ENCODE results near the gene FAM81A. TPM values are rescaled to one million over a fixed set of nuclear protein-coding genes. Genes with fewer than 3 reads are reported as not detected.
"Not testable (repeated sequence)": the region's sequence is repeated elsewhere in the genome, so short reads cannot be mapped to it uniquely, and the experiment has no call there.

FAM81A gene
- polyA plus RNA-seq, 1 donor from 2014 or later = 5.0 TPM

GRCh38 chr15:59420986-59421618, 16.9 kb upstream of the FAM81A start:
- Histone ChIP-seq H4K20me1 (ENCODE audit: insufficient read depth) (no peaks in the 10 kb centered on the region), H3K4me2 (ENCODE audit: low read length) (no peak overlapping the region), H3K79me2 (replicated peaks; ENCODE audit: insufficient read depth, low read length) (no peaks in the 10 kb centered on the region), H3K9ac (ENCODE audit: low read length) (no peak overlapping the region), H3K9me2 (ENCODE audit: insufficient read depth, low read length) (no peaks in the 10 kb centered on the region), H3K4me3 (ENCODE audit: low read length) (no peak overlapping the region), H3F3A (ENCODE audit: insufficient read depth, low read length, poor library complexity, severe bottlenecking) (no peaks in the 10 kb centered on the region), H3K36me3 (ENCODE audit: insufficient read depth, low read length) (no peaks in the 10 kb centered on the region), H2AFZ (ENCODE audit: low read depth, low read length) (no peak overlapping the region), H3K9me3 (ENCODE audit: low read length) (no peaks in the 10 kb centered on the region), H3K27ac (ENCODE audit: low read length) (no peak overlapping the region), H3K27me3 (ENCODE audit: insufficient read depth, low read depth, low read length) (no peaks in the 10 kb centered on the region)
- TF ChIP-seq TAF1 (IDR thresholded peaks at IDR 0.05; ENCODE audit: low read depth) (no peak), POLR2AphosphoS5 (IDR thresholded peaks at IDR 0.05) (no peak), EP300 (conservative IDR thresholded peaks at IDR 0.05; ENCODE audit: poor library complexity, severe bottlenecking) (no peak), RAD21 (conservative IDR thresholded peaks at IDR 0.05) (no peak), MXI1 (conservative IDR thresholded peaks at IDR 0.05; ENCODE audit: poor library complexity, severe bottlenecking) (no peak), EZH2 (IDR thresholded peaks at IDR 0.05; ENCODE audit: borderline replicate concordance, insufficient read depth, low read length, poor library complexity, severe bottlenecking) (no peak), REST (IDR thresholded peaks at IDR 0.05; ENCODE audit: borderline replicate concordance) (no peak), SMC3 (conservative IDR thresholded peaks at IDR 0.05; ENCODE audit: poor library complexity) (no peak), CTCF (IDR thresholded peaks at IDR 0.05; ENCODE audit: poor library complexity, severe bottlenecking) (no peak)

- Histone ChIP-seq H3K9me3 (ENCODE audit: low read length) (no peaks in the 10 kb centered on the region), H3K27ac (ENCODE audit: low read length) (no peak overlapping the region), H3K9ac (ENCODE audit: low read length) (no peak overlapping the region), H3K79me2 (replicated peaks; ENCODE audit: insufficient read depth, low read length) (no peaks in the 10 kb centered on the region), H3K9me2 (ENCODE audit: insufficient read depth, low read length) (no peaks in the 10 kb centered on the region), H3K27me3 (ENCODE audit: insufficient read depth, low read depth, low read length) (no peaks in the 10 kb centered on the region), H4K20me1 (ENCODE audit: insufficient read depth) (no peaks in the 10 kb centered on the region), H2AFZ (ENCODE audit: low read depth, low read length) (no peak overlapping the region), H3K36me3 (ENCODE audit: insufficient read depth, low read length) (no peaks in the 10 kb centered on the region), H3K4me3 (ENCODE audit: low read length) (no peak overlapping the region), H3K4me2 (ENCODE audit: low read length) (no peak overlapping the region), H3F3A (ENCODE audit: insufficient read depth, low read length, poor library complexity, severe bottlenecking) (no peaks in the 10 kb centered on the region)
- no peak for TF ChIP-seq RAD21 (conservative IDR thresholded peaks at IDR 0.05)
- TF ChIP-seq EZH2 (IDR thresholded peaks at IDR 0.05; ENCODE audit: borderline replicate concordance, insufficient read depth, low read length, poor library complexity, severe bottlenecking) = no peak
- TF ChIP-seq MXI1 (conservative IDR thresholded peaks at IDR 0.05; ENCODE audit: poor library complexity, severe bottlenecking) = no peak
- no peak for TF ChIP-seq EP300 (conservative IDR thresholded peaks at IDR 0.05; ENCODE audit: poor library complexity, severe bottlenecking)
- no peak for TF ChIP-seq SMC3 (conservative IDR thresholded peaks at IDR 0.05; ENCODE audit: poor library complexity)
- TF ChIP-seq POLR2AphosphoS5 (IDR thresholded peaks at IDR 0.05) = no peak
- TF ChIP-seq CTCF (IDR thresholded peaks at IDR 0.05; ENCODE audit: poor library complexity, severe bottlenecking) = no peak
- no peak for TF ChIP-seq TAF1 (IDR thresholded peaks at IDR 0.05; ENCODE audit: low read depth)
- TF ChIP-seq REST (IDR thresholded peaks at IDR 0.05; ENCODE audit: borderline replicate concordance) = no peak
Observed at GRCh38 chr15:59424616-59425015, 13.4 kb upstream of the FAM81A start.

- not testable (repeated sequence) for H3F3A ChIP-seq (ENCODE audit: insufficient read depth, low read length, poor library complexity, severe bottlenecking); H3K4me3 ChIP-seq (ENCODE audit: low read length); H3K36me3 ChIP-seq (ENCODE audit: insufficient read depth, low read length); H3K9me2 ChIP-seq (ENCODE audit: insufficient read depth, low read length); H3K27ac ChIP-seq (ENCODE audit: low read length); H3K9ac ChIP-seq (ENCODE audit: low read length); H3K79me2 ChIP-seq (replicated peaks; ENCODE audit: insufficient read depth, low read length); H4K20me1 ChIP-seq (ENCODE audit: insufficient read depth); H3K4me2 ChIP-seq (ENCODE audit: low read length); H3K9me3 ChIP-seq (ENCODE audit: low read length); H2AFZ ChIP-seq (ENCODE audit: low read depth, low read length); H3K27me3 ChIP-seq (ENCODE audit: insufficient read depth, low read depth, low read length)
Observed at GRCh38 chr15:59428898-59429297, 9.1 kb upstream of the FAM81A start.
